Hematopoietic multipotent progenitor cell treated with erythropoietin and hydrocortisone succinate and interleukin-3 and kit ligand, for 15 days (in vitro differentiated cells): Measurements from ENCODE around the gene KIF6.

Experiments
- DNase-seq: peaks from one replicate; pipeline ENCODE4 v3.0.0-alpha.2; 2015; ENCODE audit warnings: low spot score

The KIF6 gene

DNA sequence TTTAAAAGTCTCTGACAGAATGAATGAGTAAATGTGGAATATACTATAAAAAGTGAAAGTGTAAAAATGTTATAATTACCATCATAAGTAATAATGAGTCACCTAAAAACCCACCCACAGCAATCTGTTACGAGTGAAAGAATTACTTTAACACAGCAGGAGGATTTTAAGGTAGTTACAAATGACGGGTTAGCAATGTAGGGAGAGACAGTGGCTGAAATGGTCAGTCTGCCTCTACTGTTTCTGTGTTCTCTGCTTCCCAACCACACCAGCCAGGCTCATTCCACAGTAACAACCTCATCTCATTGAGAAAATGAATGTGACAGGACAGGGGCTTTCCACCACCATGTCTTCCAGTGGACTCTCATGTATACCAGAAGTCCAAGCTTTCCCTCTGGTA lies 278.3 kb downstream of the KIF6 start:
- no peak for DNase-seq

DNA sequence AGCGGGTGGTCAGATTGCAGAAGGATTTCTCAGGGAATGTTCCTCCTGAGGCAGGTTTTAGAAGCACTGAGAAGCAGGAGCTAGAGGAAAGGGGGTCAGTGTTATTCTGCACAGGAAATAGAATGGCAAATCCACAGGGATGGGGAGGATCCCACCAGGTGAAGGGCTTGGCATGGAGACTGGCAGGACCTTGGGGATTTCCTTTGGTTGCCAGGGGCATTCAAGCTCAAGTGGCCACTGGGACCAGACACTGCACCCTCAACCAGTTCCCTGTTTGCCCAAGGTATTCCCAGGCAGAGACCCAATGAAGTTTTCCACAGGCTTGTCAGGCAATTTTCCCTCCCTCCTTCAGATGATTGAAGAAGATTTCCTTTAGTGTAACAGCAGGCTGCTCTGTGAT lies 279.5 kb downstream of the KIF6 start:
- DNase-seq: no peak

DNA sequence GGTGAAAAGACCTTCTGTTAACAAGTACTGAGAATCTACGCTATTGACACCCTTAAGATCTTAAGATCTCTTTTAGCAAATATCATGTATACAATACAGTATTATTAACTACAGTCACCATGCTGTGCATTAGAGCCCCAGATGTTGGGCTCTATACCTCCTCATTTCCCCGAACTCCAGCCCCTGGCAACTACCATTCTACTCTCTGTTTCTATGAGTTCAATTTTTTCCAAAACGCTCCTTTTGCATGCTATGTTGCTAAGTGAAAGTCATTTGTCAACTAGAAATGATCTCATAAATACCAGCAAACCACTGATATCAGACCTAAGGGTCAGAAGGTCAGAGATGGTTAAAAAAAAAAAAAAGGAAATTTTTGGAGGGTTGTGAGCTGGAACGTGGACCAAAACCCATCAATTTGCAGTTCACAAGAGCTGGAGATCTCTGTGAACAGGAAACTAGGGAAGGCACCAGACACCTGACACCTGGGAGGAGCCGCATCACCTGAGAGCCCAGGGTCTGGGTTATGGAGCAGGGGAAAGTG lies 280.7 kb downstream of the KIF6 start:
- DNase-seq: no peak

DNA sequence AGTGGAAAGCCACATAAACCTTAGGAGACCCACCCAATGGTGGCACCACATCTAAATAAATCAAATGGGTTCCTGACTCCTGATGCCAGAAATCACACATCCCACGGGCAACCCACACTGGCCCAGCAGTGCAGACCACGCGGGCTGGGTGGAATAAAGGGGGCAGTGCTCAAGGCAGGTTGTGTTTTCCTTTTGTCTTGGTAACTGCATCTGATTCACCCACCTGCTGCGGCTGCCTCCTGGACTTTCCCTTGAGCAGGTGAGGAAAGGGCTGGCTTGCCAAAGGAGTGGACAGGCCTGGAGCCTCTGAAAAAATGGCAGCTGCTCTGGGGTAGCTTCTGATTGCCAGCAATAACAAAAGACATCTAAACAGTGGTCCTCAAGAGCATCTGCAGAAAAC lies 283.2 kb downstream of the KIF6 start:
- DNase-seq: no peak

DNA sequence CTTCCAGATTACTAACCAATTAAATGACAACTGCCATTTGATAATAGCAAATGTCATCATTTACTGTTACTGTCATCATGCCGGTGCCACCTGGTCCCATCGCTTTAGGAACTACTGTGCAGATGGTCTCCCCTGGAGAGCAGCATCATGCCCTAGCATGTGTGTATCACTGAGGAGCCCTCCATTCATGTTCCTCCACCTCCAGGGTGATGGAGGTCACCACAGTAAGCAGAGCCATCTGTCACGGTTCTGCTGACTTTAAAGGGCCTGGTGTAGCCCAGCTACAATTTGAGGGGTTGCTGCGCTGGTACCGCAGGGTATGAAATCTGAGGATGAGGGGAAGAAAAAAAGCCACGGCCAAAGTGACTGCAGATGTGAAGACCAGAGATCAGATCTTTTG lies 283.9 kb downstream of the KIF6 start:
- no peak for DNase-seq

DNA sequence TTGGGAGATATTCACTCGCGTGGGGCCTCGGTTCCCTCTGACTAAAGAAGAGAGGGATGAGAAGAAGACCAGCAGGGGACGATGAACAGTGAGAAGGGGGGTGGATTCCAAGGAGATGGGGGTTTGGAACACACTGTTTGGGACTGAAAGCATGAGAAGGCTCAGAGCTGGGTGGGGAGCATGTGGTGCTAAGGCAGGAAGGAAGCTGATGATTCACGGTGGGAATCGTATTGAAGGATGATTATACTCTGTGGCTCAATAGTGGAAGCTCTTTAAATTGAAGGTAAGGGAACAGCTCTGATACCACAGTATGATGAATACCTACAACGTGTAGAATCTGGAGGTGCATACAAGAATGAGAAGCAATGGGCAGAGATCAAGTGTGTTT lies 285.2 kb downstream of the KIF6 start:
- DNase-seq: no peak

DNA sequence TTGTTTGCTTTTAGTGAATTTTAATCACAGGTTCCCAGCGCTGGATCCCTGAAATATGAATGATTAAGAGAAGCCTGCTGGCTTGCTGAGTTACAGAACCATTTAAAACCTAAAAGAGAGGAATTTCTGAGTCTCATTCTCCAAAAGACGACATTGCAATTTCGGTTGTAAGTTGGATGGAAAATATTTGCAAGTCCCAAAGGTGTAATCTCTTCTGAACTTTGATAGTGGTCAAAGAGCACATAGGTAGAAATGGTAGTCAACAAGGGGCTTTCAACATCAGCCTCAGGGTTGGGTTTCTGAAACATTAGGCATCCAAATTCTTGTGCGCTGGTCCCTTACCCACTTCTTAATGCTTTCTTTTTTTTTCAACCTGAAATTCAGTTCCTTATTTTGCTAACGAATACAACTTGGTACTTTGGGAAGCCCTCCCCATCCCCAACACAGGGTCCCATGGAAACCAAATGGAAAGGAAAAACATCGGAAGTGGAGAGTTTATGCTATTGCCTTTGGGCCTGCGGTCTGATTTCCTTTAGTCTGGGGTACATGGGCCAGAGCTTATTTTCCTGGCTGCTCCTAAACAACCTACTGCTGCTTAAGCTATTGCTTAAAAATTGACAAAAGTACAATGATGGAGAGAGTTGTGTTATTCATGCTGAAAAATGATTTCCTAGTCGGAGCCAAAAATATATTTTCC lies 285.7 kb downstream of the KIF6 start:
- DNase-seq: no peak

DNA sequence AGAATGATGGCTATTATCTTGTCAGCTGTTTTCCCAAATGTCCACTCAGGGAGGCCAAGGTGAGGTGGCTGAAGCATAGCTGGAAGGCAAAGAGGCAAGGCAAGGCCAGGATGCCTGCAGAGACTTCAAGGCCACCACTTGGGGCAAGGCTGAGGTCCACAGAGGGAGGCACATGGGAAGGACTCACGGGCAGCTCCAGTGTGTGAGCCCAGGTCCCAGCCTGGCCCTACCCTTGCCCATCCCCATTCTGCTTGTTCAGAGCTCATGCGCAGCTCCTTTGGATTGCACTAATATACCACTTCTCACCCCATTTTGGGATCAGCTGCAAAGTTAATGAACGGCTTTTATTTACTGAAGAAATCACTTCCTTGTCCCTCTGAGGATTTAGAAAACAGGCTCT lies 291.6 kb downstream of the KIF6 start:
- DNase-seq: no peak

DNA sequence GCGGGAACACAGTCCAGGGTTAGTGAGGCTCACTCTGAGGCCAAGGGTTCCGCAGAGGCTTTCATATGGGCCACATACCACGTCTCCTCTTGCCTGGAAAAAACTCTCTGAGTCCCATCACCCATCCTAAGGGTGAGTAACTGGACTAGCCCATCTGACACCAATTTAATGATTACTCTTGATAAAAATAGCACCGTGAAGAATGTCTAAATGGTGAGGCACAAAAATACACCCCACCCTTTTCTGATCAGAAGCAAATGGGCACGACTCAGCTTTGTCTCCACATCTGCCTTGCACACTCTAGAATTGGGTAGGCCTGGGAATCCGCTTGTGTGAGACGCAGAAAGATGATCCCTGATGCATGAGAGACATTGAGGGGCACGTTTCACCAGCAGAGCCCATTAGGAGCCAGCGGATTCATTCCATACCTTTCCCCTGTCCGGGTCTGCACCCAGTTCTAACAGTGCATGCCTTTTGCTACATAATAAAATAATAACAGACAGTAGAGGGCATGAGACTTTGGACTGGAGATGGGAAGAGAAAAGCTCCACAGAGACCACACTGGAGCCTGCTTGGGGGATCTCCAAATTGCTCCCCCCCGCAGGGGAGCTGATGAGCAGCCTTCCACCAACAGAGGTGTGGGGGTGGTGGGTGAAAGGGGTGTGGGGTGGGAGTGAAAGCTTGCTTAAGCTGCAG lies 292.7 kb downstream of the KIF6 start:
- no peak for DNase-seq

DNA sequence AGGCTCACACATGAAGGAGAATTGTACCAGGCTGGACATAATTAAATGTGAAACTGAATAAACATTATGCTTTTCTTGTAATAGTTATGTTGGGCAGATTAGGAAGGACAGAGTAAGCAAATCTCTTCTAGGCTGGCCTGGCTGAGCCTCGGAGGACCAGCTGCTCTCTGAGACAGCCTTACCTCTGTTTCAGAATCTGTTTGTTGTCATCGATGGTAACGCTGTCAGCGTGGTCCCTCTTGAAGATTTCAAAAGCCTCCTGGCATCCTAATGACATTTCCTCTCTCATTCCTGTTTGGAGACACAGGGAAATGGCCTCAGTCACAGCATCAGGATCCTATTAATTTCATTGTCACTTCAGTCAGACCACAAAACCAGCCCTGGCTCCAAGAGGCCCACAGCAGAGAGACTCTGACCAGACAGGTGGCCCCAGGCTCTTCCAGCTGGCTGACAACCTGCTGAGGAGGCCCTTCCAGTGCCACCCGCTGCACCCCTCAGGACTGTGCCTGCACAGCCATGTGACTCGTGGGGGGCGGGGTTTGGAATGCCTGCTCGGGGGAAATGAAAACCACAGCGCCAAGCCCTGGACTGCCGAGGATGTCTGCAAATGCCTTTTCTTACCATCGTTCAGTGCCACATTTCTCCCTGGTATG lies 294.2 kb downstream of the KIF6 start:
- DNase-seq: no peak

DNA sequence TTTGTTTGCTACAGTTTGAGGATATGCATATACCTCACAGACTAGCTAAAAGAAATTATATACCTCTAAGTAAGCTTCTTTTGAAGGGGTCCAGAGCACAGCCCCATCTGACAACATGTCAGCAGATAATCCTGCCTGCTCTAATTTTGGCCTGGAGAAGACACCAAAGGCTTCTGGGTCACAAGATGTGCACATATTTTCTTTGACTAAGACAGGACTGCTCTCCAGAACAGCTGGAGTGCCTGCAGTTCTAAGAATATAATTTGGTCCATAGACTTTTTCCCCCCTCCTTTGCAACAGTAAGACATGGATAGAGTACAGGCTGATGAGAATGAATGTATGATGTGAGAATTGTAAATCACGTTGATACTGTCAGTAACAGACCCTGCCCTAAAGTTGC lies 294.8 kb downstream of the KIF6 start:
- DNase-seq: no peak

DNA sequence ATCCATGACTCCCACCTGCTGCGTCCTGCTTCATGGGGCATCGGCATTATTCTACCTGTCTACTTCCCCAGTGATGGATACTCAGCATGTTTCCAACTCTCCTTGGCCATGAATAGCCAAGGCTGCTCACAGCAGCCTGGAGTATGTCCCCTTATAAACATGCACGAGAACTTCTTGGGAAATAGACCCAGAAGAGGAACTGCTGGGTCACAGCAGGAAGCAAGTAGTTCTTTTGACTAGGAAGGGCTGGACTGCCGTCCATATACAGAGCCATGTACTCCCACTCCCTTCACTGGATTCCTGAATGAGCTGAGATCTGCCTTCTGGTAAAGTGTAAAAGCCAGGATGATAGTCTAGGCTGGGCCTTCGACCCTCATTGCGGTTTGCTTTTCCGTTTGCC lies 296.4 kb downstream of the KIF6 start:
- no peak for DNase-seq

DNA sequence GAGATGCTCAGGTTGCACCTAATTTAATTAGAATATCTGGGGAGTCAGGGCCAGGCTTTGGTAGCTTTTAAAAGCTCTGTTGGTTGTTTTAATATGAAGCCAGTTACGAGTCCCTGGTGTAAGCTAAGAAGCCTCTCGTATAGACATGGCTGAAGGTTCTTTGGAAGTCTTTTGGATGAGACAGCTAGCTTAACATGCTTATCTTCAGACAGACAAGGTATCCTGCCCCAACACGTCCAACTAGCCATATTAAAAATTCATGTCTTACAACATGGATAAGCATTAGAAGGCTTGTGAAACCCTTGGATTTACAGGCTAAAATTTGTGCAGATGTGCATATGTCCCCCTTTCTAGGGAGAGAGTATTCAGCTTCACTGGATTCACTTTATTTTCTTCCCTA lies 297.1 kb downstream of the KIF6 start:
- no peak for DNase-seq

DNA sequence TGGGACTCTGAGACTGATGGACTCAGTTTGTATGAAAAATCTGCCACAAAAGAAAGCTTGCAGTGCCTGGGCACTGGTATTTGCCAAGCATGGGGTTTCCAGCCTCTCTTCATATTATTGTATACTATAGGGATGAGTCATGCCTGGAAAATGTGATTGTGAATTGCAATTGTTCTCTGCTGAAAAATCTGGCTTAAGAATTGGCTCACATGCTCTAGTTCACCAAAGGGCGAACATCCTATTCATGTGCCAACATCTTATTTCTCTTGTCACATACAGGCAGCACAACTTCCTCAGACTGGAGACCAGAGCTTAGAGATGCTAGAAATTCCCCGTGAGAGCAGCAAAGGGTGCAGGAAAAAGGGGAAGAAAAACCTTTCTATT lies 299.1 kb downstream of the KIF6 start:
- no peak for DNase-seq

DNA sequence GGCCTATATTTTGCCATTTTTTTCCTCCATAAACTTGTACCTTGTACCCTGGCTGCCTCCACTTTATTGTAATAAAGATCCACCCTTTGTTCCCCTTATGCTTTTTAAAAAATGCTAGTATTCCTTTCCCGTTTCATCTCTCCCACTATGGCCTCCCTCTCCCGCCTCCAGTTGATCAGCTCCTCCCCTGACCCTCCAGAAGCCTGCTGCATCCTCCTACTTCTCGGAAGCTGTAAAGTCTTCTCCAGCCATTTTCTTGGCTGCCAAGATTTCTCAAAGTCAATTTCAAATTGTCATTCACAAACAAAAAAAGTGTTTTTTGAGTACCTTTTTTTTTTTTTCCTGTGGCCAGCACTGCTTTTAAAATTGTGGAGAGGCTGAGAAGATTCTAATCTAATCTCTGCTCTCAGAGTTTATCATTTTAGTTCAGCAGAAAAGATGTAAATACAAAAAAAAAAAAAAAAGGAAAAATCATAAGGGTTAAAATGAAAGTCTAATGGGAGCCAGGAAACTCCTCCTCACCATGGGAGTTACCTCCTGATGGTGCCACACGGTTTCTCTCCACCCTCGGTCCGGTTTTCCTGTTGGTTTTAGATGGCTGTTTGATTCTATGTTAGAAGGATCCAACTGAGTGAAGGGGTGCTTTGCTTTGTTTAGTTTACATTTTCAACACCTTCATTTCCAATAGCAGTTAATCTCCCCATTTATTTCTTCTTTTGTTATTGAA lies 299.7 kb downstream of the KIF6 start:
- DNase-seq: no peak

DNA sequence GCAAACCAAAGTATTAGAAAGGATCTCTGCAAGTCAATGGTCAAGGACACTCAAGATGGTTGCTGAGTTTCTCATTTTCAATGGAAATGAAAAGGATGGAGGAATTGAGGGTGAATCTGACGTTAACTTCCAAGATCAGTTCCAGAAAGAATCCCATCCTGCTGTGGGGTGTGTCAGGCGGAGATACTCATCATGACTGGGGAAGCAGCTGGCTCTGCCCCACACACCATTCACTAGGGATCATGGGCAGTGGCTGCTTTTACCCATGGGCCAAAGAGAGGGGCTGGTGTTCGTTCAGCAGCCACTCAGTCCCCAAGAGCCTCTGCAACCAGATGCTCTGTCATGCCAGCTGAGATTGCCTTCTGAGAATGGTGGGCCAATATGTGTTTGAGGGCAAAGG lies 300.4 kb downstream of the KIF6 start:
- DNase-seq: no peak

DNA sequence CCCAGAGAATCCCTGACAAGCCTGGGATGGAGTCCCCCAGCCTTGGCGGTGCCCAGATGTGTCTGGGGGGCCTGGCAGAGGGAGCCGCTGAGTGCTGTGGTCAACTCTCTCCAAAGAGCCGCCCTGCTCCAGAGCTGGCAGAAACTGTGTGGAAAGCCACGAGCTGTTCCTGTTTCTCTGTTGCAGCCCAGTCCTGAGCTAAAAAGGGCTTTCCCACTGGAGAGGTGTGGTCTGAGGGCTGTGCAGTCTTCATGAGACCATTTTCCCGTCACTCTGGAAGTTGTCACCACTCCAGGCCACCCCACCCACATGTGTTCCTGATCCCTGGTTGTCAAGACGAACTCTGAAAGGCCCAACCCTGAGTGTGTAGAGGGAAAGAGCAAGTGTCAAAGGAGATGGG lies 303.0 kb downstream of the KIF6 start:
- DNase-seq: no peak

DNA sequence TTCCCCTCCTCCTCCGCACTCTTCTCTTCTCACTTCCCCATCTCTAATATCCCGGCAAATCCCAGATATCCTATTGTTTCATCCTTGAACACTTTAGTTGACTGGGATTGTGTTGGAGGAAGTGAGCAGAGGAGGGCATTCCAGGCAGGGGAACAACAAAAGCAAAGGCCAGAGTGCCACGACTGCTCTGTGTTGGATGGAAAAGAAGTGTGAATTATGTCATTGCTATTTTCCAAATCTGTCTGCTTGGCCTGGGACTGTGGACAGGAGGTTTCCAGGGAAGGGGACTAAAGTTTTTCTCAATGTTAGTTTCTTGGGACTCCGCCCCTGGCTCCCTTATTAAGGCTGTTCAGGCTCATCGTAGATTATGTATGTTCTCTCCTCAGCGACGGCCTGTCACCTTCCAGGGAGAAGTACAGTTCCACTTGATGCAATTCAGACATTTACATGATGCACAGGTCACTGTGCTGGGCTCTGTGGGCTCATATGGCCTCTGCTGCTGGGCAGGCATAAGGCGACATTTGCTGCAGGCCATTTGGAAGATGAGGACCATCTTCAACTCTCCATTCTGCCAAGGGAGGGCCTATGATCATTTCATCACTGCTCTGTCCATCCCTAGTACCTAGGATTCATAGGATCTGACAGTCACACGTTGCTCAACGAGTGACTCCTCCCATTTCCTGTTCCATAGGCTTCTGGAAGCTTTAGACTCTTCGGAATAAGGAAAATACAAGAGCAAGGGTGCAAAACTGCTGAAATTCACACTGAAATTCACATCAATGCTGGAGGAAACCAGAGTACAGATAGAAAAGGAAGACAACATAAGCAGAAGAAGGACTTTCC lies 303.6 kb downstream of the KIF6 start:
- DNase-seq: no peak

DNA sequence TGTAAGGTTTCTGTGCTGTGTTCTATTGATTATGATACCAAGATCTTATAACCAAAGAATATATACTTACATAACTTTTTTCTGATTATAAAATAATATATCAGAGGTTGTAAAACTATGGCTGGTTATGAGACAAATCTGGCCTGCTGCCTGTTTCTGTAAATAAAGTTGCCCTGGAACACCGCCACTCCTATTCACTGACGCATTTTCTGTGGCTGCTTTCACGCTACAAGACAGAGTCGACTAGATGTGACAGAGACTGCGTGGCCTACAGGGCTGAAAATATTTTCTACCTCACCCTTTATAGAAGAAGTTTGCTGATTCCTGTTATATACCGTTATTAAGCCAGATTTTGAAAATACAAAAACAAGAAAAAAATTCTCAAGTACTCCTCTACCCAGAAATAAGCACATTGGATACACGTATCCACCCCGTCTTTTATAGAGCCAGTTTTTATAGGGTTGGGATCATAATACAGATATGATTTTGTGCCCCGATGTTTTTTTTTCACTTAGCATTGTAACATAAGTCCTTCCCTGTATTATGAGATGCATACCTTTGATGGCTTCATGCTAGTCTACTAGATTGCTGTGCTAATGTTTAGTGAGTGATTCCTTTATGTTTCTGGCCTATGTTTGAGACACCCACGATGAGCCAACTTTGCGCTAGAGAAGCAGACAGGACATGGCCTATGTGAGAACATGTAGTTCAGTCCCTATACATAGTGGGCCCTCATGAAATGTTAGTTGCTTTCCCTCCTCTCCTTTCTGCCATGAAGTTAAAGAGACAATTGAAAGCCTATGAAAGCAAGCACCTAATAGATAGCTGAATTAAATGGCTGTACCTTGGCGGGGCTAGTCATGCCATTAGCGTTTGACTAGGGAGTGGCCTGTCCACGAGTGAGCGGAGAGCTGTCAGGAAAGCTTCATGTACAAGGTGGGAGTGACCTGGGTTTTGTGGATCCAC lies 304.6 kb downstream of the KIF6 start:
- no peak for DNase-seq

DNA sequence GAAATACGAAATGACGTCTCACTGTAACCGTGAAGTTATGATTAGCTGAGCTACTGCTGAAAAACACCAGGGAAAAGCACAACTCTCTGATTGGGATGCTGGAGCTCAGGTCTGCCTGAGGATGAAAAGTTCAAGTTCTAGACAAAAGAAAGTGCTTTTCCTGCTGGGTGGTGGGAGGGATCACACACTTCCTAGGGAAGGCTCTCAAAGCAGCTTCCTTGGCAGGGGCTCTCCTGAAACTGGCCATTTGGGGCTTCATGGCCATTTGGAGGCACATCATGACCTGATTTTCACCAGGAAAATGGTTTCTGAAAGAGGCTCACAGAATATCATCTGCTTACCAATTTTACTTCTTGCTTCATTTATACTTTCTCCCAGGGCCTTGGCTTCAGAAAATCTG lies 305.6 kb downstream of the KIF6 start:
- no peak for DNase-seq

DNA sequence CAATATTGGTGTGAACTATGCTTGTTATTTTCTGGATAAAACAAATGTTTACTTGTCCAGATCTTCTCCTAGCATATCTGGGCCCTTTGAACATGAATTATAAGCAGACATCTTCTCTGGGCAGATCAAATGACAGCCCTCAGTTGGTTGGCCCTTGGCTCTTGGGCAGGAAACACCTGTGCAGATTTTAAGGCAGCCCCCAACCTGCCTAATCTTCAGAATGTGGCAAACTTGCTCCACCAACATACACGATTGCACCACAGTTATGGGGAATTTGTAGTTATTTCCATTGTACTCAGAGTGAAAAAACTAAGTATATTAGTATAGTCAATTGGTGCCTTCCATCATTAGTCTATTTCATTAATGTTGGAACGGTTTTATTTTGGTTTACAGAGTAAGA lies 307.8 kb downstream of the KIF6 start:
- no peak for DNase-seq
